ENCODE data around the gene PRAC2. TPM values are rescaled to one million over a fixed set of nuclear protein-coding genes. Genes with fewer than 3 reads are reported as not detected.

The PRAC2 gene
- total RNA-seq, 1 donor: not detected

- DNase-seq (ENCODE audit: low read depth): no peak
- H3K4me3 ChIP-seq (ENCODE audit: low read depth, low read length): no peak overlapping the region
- no peak for TF ChIP-seq CTCF (IDR thresholded peaks at IDR 0.05; ENCODE audit: insufficient read depth, low read length)
Measured at GRCh38 chr17:48737330-48738043, 14.5 kb downstream of the PRAC2 start.

GRCh38 chr17:48738424-48738802 is 15.4 kb downstream of the PRAC2 start:
- DNase-seq (ENCODE audit: low read depth): no peak
- no peak for TF ChIP-seq CTCF (IDR thresholded peaks at IDR 0.05; ENCODE audit: insufficient read depth, low read length)
- no peak overlapping the region for H3K4me3 ChIP-seq (ENCODE audit: low read depth, low read length)

- no peak for TF ChIP-seq CTCF (IDR thresholded peaks at IDR 0.05; ENCODE audit: insufficient read depth, low read length)
- H3K4me3 ChIP-seq (ENCODE audit: low read depth, low read length): no peak overlapping the region
- no peak for DNase-seq (ENCODE audit: low read depth)
Measured at GRCh38 chr17:48738803-48739526, 16.0 kb downstream of the PRAC2 start.

GRCh38 chr17:48740537-48740936 is 17.6 kb downstream of the PRAC2 start:
- no peak for DNase-seq (ENCODE audit: low read depth)
- H3K4me3 ChIP-seq (ENCODE audit: low read depth, low read length): no peak overlapping the region
- no peak for TF ChIP-seq CTCF (IDR thresholded peaks at IDR 0.05; ENCODE audit: insufficient read depth, low read length)

GRCh38 chr17:48745381-48746275 is 22.6 kb downstream of the PRAC2 start:
- no peak for TF ChIP-seq CTCF (IDR thresholded peaks at IDR 0.05; ENCODE audit: insufficient read depth, low read length)
- no peak for DNase-seq (ENCODE audit: low read depth)
- H3K4me3 ChIP-seq (ENCODE audit: low read depth, low read length): no peak overlapping the region

- TF ChIP-seq CTCF (IDR thresholded peaks at IDR 0.05; ENCODE audit: insufficient read depth, low read length): no peak
- H3K4me3 ChIP-seq (ENCODE audit: low read depth, low read length): no peak overlapping the region
- DNase-seq (ENCODE audit: low read depth): no peak
Measured at GRCh38 chr17:48746916-48747444, 24.0 kb downstream of the PRAC2 start.
